Measurements from ENCODE around the gene USP31. TPM values are rescaled to one million over a fixed set of nuclear protein-coding genes. Genes with fewer than 3 reads are reported as not detected.

USP31 gene
- total and polyA plus RNA-seq, 2 experiments from 2014 or later, result 3.3 to 6.4 TPM

DNA sequence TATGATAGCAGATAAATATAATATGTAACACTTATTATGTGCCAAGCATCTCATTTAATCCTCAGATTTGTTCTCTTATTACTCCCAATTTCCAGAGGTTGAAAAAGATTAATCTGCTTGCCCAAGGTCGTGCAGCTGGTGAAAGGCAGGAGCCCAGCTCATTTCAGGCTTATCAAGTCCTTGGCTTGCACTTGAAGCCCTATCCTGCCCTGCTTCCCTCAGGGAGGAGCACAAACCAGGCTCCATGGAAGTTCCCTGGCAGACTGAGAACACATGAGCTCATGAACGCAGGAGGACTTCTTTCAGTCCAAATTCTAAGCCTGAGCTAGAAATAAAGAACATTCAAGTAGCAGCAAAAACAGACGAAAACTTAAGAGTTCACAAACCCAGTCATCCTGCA lies 74.8 kb downstream of the USP31 start:
- H3K9me3 ChIP-seq (ENCODE audit: low read depth), result no peaks in the 10 kb centered on the region
- TF ChIP-seq EZH2 (IDR thresholded peaks at IDR 0.05; ENCODE audit: borderline replicate concordance) (no peak), EZH2phosphoT487 (IDR thresholded peaks at IDR 0.05; ENCODE audit: low read depth, severe bottlenecking, unreplicated experiment) (no peak)
- TF ChIP-seq, protein P1, sequence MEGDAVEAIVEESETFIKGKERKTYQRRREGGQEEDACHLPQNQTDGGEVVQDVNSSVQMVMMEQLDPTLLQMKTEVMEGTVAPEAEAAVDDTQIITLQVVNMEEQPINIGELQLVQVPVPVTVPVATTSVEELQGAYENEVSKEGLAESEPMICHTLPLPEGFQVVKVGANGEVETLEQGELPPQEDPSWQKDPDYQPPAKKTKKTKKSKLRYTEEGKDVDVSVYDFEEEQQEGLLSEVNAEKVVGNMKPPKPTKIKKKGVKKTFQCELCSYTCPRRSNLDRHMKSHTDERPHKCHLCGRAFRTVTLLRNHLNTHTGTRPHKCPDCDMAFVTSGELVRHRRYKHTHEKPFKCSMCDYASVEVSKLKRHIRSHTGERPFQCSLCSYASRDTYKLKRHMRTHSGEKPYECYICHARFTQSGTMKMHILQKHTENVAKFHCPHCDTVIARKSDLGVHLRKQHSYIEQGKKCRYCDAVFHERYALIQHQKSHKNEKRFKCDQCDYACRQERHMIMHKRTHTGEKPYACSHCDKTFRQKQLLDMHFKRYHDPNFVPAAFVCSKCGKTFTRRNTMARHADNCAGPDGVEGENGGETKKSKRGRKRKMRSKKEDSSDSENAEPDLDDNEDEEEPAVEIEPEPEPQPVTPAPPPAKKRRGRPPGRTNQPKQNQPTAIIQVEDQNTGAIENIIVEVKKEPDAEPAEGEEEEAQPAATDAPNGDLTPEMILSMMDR (IDR thresholded peaks at IDR 0.05; ENCODE audit: poor library complexity), result no peak

DNA sequence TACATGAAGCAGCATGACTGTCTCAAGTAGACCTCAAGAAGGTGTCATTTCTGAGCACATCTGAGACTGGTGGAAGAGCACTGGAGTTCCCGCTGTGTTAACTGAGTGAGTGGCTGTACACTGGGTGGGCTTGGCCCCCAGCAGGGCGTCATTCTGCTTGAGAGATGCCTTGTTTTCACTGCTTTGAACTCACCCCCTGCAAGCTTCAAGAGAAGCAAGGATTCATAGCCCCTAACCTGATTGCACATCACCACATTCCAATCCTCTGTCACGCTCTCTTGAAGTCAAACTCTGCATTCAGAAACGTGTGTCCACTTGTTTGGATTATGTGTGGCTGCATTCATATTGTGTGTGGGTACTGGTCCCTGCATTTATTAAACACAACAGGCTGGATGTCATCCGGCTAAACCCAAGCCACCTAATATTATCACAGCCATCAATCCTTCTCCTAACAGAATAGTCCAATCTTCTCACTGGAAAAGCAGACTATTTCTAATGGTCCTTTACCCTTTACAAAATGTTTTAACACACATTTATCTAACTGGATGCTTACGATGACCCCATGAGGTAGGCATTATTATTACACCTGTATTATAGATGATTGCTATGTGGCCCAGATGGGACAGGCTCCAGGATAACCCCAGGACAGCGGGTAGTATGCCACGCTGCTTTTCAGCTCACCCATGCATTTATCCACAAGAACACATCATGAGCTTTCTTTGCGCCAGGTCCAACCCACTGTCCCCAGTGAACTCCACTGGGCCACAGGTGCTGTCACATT lies 76.3 kb downstream of the USP31 start:
- Histone ChIP-seq H4K20me1 (ENCODE audit: insufficient read depth, poor library complexity, severe bottlenecking) (no peaks in the 10 kb centered on the region), H3K27ac (no peak overlapping the region), H3K27me3 (no peaks in the 10 kb centered on the region), H3K9me2 (replicated peaks; ENCODE audit: insufficient read depth) (no peaks in the 10 kb centered on the region), H3K4me2 (no peak overlapping the region), H3K9me3 (ENCODE audit: low read depth) (no peaks in the 10 kb centered on the region), H3K4me3 (no peak overlapping the region), H2AFZ (no peak overlapping the region), H3K36me3 (replicated peaks; ENCODE audit: insufficient read depth, low read depth) (peaks cover 3% of the 10 kb centered on the region), H3K4me1 (ENCODE audit: insufficient read depth) (no peaks in the 10 kb centered on the region), H3K79me2 (no peaks in the 10 kb centered on the region)
- TF ChIP-seq EZH2 (IDR thresholded peaks at IDR 0.05; ENCODE audit: borderline replicate concordance) (no peak), EZH2phosphoT487 (IDR thresholded peaks at IDR 0.05; ENCODE audit: low read depth, severe bottlenecking, unreplicated experiment) (no peak)
- TF ChIP-seq, protein P1 (IDR thresholded peaks at IDR 0.05; ENCODE audit: poor library complexity), result no peak
- WGBS (ENCODE audit: low lambda C conversion rate, missing lambda C conversion rate), result 91% methylated on average over 9 of the region's 9 CpGs
- no peak for DNase-seq (ENCODE audit: low spot score)

More for the DNA sequence above, 74.8 kb downstream of the USP31 start:
- 69% methylated on average over 3 of the region's 3 CpGs for WGBS (ENCODE audit: low lambda C conversion rate, missing lambda C conversion rate)
- Histone ChIP-seq H3K4me3 (no peak overlapping the region), H3K79me2 (no peaks in the 10 kb centered on the region), H3K27ac (no peak overlapping the region), H3K4me2 (no peak overlapping the region), H2AFZ (no peak overlapping the region), H3K27me3 (no peaks in the 10 kb centered on the region), H3K36me3 (replicated peaks; ENCODE audit: insufficient read depth, low read depth) (peaks cover 3% of the 10 kb centered on the region), H3K9me2 (replicated peaks; ENCODE audit: insufficient read depth) (no peaks in the 10 kb centered on the region), H4K20me1 (ENCODE audit: insufficient read depth, poor library complexity, severe bottlenecking) (no peaks in the 10 kb centered on the region), H3K4me1 (ENCODE audit: insufficient read depth) (no peaks in the 10 kb centered on the region)
- no peak for DNase-seq (ENCODE audit: low spot score)

DNA sequence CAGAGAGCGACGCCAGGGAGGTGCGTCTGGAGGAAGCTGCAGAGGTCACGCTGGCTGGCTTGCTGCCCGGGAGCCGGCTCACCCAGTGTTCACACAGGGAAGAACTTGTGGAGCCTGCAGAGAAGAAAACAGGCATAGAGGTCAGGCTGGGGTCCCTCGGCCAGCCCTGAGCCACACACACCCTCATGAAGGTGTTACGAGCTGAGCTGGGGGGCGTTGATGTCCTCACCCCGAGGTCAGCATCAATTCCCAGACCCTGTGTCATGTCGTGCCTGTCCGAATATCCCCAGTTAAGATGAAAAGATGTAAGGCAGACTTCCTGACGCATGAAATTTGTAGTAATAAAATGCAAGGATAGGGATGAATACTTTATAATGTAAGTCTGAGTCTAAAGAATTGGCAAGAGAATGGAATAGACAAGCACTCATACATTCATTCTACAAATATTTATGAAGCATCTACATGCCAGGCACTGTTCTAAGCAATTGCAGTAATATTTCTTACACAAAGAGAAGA lies 77.1 kb downstream of the USP31 start:
- Histone ChIP-seq H3K9me3 (ENCODE audit: low read depth) (no peaks in the 10 kb centered on the region), H3K79me2 (no peaks in the 10 kb centered on the region), H4K20me1 (ENCODE audit: insufficient read depth, poor library complexity, severe bottlenecking) (no peaks in the 10 kb centered on the region), H2AFZ (no peak overlapping the region), H3K27ac (no peak overlapping the region), H3K9me2 (replicated peaks; ENCODE audit: insufficient read depth) (no peaks in the 10 kb centered on the region), H3K36me3 (replicated peaks; ENCODE audit: insufficient read depth, low read depth) (peaks cover 3% of the 10 kb centered on the region), H3K27me3 (no peaks in the 10 kb centered on the region), H3K4me2 (no peak overlapping the region), H3K4me1 (ENCODE audit: insufficient read depth) (no peaks in the 10 kb centered on the region), H3K4me3 (no peak overlapping the region)
- DNase-seq (ENCODE audit: low spot score), result no peak
- WGBS (ENCODE audit: low lambda C conversion rate, missing lambda C conversion rate), result 92% methylated on average over 13 of the region's 13 CpGs
- TF ChIP-seq EZH2phosphoT487 (IDR thresholded peaks at IDR 0.05; ENCODE audit: low read depth, severe bottlenecking, unreplicated experiment) (no peak), EZH2 (IDR thresholded peaks at IDR 0.05; ENCODE audit: borderline replicate concordance) (no peak)
- TF ChIP-seq, protein P1 (IDR thresholded peaks at IDR 0.05; ENCODE audit: poor library complexity), result no peak

Data from hepatocyte (in vitro differentiated cells).